ENCODE data around the gene PRKAG1. TPM values are rescaled to one million over a fixed set of nuclear protein-coding genes. Genes with fewer than 3 reads are reported as not detected.

PRKAG1 gene
- total RNA-seq, 1 donor from 2014 or later = 67.0 TPM

GRCh38 chr12:49057888-49058287 lies 39.3 kb upstream of the PRKAG1 start:
- Histone ChIP-seq H3K27me3 (no peaks in the 10 kb centered on the region), H3K36me3 (peaks cover 0 to 19% of the 10 kb centered on the region in 2 donors), H3K9me3 (no peaks in the 10 kb centered on the region), H3K4me1 (peaks cover 60% of the 10 kb centered on the region), H3K27ac (peak overlapping the region; percentile 51), H3K4me3 (peak overlapping the region; percentile 96 to 98)
- no peak for TF ChIP-seq POLR2A (IDR thresholded peaks at IDR 0.05)
- no peak for TF ChIP-seq POLR2AphosphoS5 (IDR thresholded peaks at IDR 0.05; ENCODE audit: insufficient read depth in 1 of 2, low read depth in 1 of 2)
- no peak for TF ChIP-seq CTCF (IDR thresholded peaks at IDR 0.05)
- no peak for DNase-seq (ENCODE audit: extremely low spot score in 2 of 2)
- intact Hi-C loops (cut with DNase I) = no loop called here

GRCh38 chr12:49055978-49056754 lies 37.6 kb upstream of the PRKAG1 start:
- Histone ChIP-seq H3K4me1 (peaks cover 53% of the 10 kb centered on the region), H3K27me3 (no peaks in the 10 kb centered on the region), H3K27ac (no peak overlapping the region), H3K9me3 (no peaks in the 10 kb centered on the region), H3K36me3 (peaks cover 0 to 36% of the 10 kb centered on the region in 2 donors), H3K4me3 (peak overlapping the region in 1 of 2 donors; percentile 98)
- DNase-seq (ENCODE audit: extremely low spot score in 2 of 2) = no peak
- intact Hi-C loops (cut with DNase I) = no loop called here
- TF ChIP-seq POLR2A (IDR thresholded peaks at IDR 0.05) (no peak), POLR2AphosphoS5 (IDR thresholded peaks at IDR 0.05; ENCODE audit: insufficient read depth in 1 of 2, low read depth in 1 of 2) (peak in 1 of 2 donors; percentile 78)

GRCh38 chr12:49055092-49055491 lies 36.5 kb upstream of the PRKAG1 start:
- no peak for DNase-seq (ENCODE audit: extremely low spot score in 2 of 2)
- no peak overlapping the region for H3K27ac ChIP-seq
- no peak for TF ChIP-seq POLR2A (IDR thresholded peaks at IDR 0.05)
- TF ChIP-seq POLR2AphosphoS5 (IDR thresholded peaks at IDR 0.05; ENCODE audit: insufficient read depth in 1 of 2, low read depth in 1 of 2) = no peak
- TF ChIP-seq CTCF (IDR thresholded peaks at IDR 0.05) = no peak
- H3K4me1 ChIP-seq = peaks cover 51% of the 10 kb centered on the region
- intact Hi-C loops (cut with DNase I) = no loop called here
- no peak overlapping the region for H3K4me3 ChIP-seq
- no peaks in the 10 kb centered on the region for H3K27me3 ChIP-seq
- H3K36me3 ChIP-seq = peaks cover 0 to 47% of the 10 kb centered on the region in 2 donors
- H3K9me3 ChIP-seq = no peaks in the 10 kb centered on the region

GRCh38 chr12:49054524-49054923 lies 35.9 kb upstream of the PRKAG1 start:
- H3K36me3 ChIP-seq = peaks cover 0 to 53% of the 10 kb centered on the region in 2 donors
- H3K9me3 ChIP-seq = no peaks in the 10 kb centered on the region
- DNase-seq (ENCODE audit: extremely low spot score in 2 of 2) = no peak
- no peak overlapping the region for H3K27ac ChIP-seq
- no peak overlapping the region for H3K4me3 ChIP-seq
- no peaks in the 10 kb centered on the region for H3K27me3 ChIP-seq
- H3K4me1 ChIP-seq = peaks cover 51% of the 10 kb centered on the region
- intact Hi-C loops (cut with DNase I) = no loop called here
- TF ChIP-seq POLR2AphosphoS5 (IDR thresholded peaks at IDR 0.05; ENCODE audit: insufficient read depth in 1 of 2, low read depth in 1 of 2) (no peak), POLR2A (IDR thresholded peaks at IDR 0.05) (no peak), CTCF (IDR thresholded peaks at IDR 0.05) (no peak)

GRCh38 chr12:49054096-49054495 lies 35.5 kb upstream of the PRKAG1 start:
- H3K4me1 ChIP-seq = peaks cover 47% of the 10 kb centered on the region
- no peaks in the 10 kb centered on the region for H3K9me3 ChIP-seq
- intact Hi-C loops (cut with DNase I) = no loop called here
- no peak for DNase-seq (ENCODE audit: extremely low spot score in 2 of 2)
- peaks cover 0 to 57% of the 10 kb centered on the region in 2 donors for H3K36me3 ChIP-seq
- H3K27ac ChIP-seq = no peak overlapping the region
- no peaks in the 10 kb centered on the region for H3K27me3 ChIP-seq
- TF ChIP-seq CTCF (IDR thresholded peaks at IDR 0.05) = no peak
- TF ChIP-seq POLR2A (IDR thresholded peaks at IDR 0.05) = no peak
- TF ChIP-seq POLR2AphosphoS5 (IDR thresholded peaks at IDR 0.05; ENCODE audit: insufficient read depth in 1 of 2, low read depth in 1 of 2) = no peak
- no peak overlapping the region for H3K4me3 ChIP-seq

All from vagina (tissue), 2 donors.